H9 (cell line): ENCODE data around the gene P4HB. TPM values are rescaled to one million over a fixed set of nuclear protein-coding genes. Genes with fewer than 3 reads are reported as not detected.

Experiments used
- DNase-seq: peaks from one replicate; pipeline ENCODE4 v3.0.0-alpha.2; 2017
- H2AFZ ChIP-seq: one replicate; pipeline ENCODE4 v1.6.1; 2013; ENCODE audit warnings: mild to moderate bottlenecking, low read length, control low read depth, moderate library complexity
- H2AK5ac ChIP-seq: 2 replicates; pipeline ENCODE4 v1.6.1; 2013; ENCODE audit warnings: low read length, control low read depth, mixed read lengths; ENCODE audit not compliant: insufficient read length
- H2BK120ac ChIP-seq: one replicate; pipeline ENCODE4 v1.6.1; 2013; ENCODE audit warnings: low read depth, mild to moderate bottlenecking, low read length, control low read depth, inconsistent platforms; ENCODE audit not compliant: poor library complexity, severe bottlenecking
- H2BK12ac ChIP-seq: 2 replicates; pipeline ENCODE4 v1.6.1; 2013; ENCODE audit warnings: low read length, control low read depth, mixed read lengths, low read depth; ENCODE audit not compliant: insufficient read length
- H2BK15ac ChIP-seq: 2 replicates; pipeline ENCODE4 v1.6.1; 2013; ENCODE audit warnings: low read depth, low read length, control low read depth
- H2BK20ac ChIP-seq: one replicate; pipeline ENCODE4 v1.6.1; 2013; ENCODE audit warnings: low read depth, mild to moderate bottlenecking, low read length, control low read depth, inconsistent platforms; ENCODE audit not compliant: poor library complexity, severe bottlenecking
- H2BK5ac ChIP-seq: 2 replicates; pipeline ENCODE4 v1.6.1; 2013; ENCODE audit warnings: low read length, control low read depth, mixed read lengths; ENCODE audit not compliant: insufficient read length
- H3K14ac ChIP-seq: 2 replicates; pipeline ENCODE4 v1.6.1; 2013; ENCODE audit warnings: low read length, control low read depth; ENCODE audit not compliant: insufficient read depth
- H3K18ac ChIP-seq: 2 replicates; pipeline ENCODE4 v1.6.1; 2013; ENCODE audit warnings: low read depth, mild to moderate bottlenecking, mixed read lengths, low read length, control low read depth; ENCODE audit not compliant: insufficient read length
- H3K23ac ChIP-seq: 2 replicates; pipeline ENCODE4 v1.6.1; 2013; ENCODE audit warnings: low read length, control low read depth, mixed read lengths, low read depth; ENCODE audit not compliant: insufficient read length
- H3K23me2 ChIP-seq: 2 replicates; pipeline ENCODE4 v1.6.1; 2013; ENCODE audit warnings: low read depth, mild to moderate bottlenecking, mixed read lengths, low read length, control low read depth; ENCODE audit not compliant: insufficient read length, poor library complexity, severe bottlenecking
- H3K27ac ChIP-seq: 2 replicates; pipeline ENCODE4 v1.5.1; 2013; ENCODE audit warnings: low read length, control low read depth, mixed read lengths, low read depth; ENCODE audit not compliant: insufficient read length
- H3K27me3 ChIP-seq: 2 replicates; pipeline ENCODE4 v1.6.1; 2013; ENCODE audit warnings: low read length, control low read depth, inconsistent platforms; ENCODE audit not compliant: insufficient read depth
- H3K4ac ChIP-seq: 2 replicates; pipeline ENCODE4 v1.6.1; 2013; ENCODE audit warnings: low read depth, mild to moderate bottlenecking, control low read depth, inconsistent platforms, low read length, moderate library complexity
- H3K4me1 ChIP-seq: 2 replicates; pipeline ENCODE4 v1.6.1; 2013; ENCODE audit warnings: low read length, control low read depth, inconsistent platforms; ENCODE audit not compliant: insufficient read depth
- H3K4me2 ChIP-seq: 2 replicates; pipeline ENCODE4 v1.6.1; 2013; ENCODE audit warnings: low read length, control low read depth, mixed read lengths; ENCODE audit not compliant: insufficient read length, insufficient read depth
- H3K56ac ChIP-seq: 2 replicates; pipeline ENCODE4 v1.6.1; 2013; ENCODE audit warnings: low read depth, mild to moderate bottlenecking, mixed read lengths, low read length, control low read depth; ENCODE audit not compliant: insufficient read length
- H3K79me1 ChIP-seq: 2 replicates; pipeline ENCODE4 v1.6.1; 2013; ENCODE audit warnings: low read depth, mild to moderate bottlenecking, moderate library complexity, low read length, control low read depth, inconsistent platforms; ENCODE audit not compliant: insufficient read depth, poor library complexity, severe bottlenecking
- H3K79me2 ChIP-seq: 2 replicates; pipeline ENCODE4 v1.6.1; 2013; ENCODE audit warnings: low read length, control low read depth, inconsistent platforms; ENCODE audit not compliant: insufficient read depth
- H3K9ac ChIP-seq: 2 replicates; pipeline ENCODE4 v1.6.1; 2013; ENCODE audit warnings: low read length, control low read depth, mixed read lengths; ENCODE audit not compliant: insufficient read length; ENCODE audit errors: extremely low read depth
- H3K9me3 ChIP-seq: one replicate; pipeline ENCODE4 v1.6.1; 2013; ENCODE audit warnings: low read depth, low read length, inconsistent platforms; ENCODE audit not compliant: control insufficient read depth
- H3T11ph ChIP-seq: one replicate; pipeline ENCODE4 v1.6.1; 2013; ENCODE audit warnings: mild to moderate bottlenecking, low read length, control low read depth, inconsistent platforms
- H4K20me1 ChIP-seq: one replicate; pipeline ENCODE4 v1.6.1; 2013; ENCODE audit not compliant: control insufficient read depth, insufficient read length, insufficient read depth
- H4K5ac ChIP-seq: 2 replicates; pipeline ENCODE4 v1.6.1; 2013; ENCODE audit warnings: low read depth, mild to moderate bottlenecking, mixed read lengths, low read length, control low read depth; ENCODE audit not compliant: insufficient read length
- H4K8ac ChIP-seq: replicated peaks from 2 replicates; pipeline ENCODE4 v1.6.1; 2013; ENCODE audit warnings: low read length, control low read depth, mixed read lengths, low read depth; ENCODE audit not compliant: insufficient read length
- H4K91ac ChIP-seq: 2 replicates; pipeline ENCODE4 v1.6.1; 2013; ENCODE audit warnings: low read depth, mild to moderate bottlenecking, moderate library complexity, mixed read lengths, low read length, control low read depth; ENCODE audit not compliant: insufficient read length
- H3K27ac Mint-ChIP-seq, 3 experiments: 2 replicates in 2 of 3; 3 replicates in 1 of 3; pipeline ENCODE4 v1.8.0; 2020 to 2021; ENCODE audit warnings: mixed read lengths in 3 of 3, mild to moderate bottlenecking in 1 of 3, moderate library complexity in 1 of 3
- H3K27me3 Mint-ChIP-seq: 2 replicates; pipeline ENCODE4 v1.8.0; 2021; ENCODE audit warnings: low read depth, mild to moderate bottlenecking, moderate library complexity, mixed read lengths
- H3K36me3 Mint-ChIP-seq, 3 experiments: 2 replicates in 2 of 3; 3 replicates in 1 of 3; pipeline ENCODE4 v1.8.0; 2020 to 2021; ENCODE audit warnings: low read depth in 3 of 3, mixed read lengths in 3 of 3; ENCODE audit not compliant: insufficient read depth in 1 of 3
- H3K4me1 Mint-ChIP-seq, 2 experiments: 2 replicates each; pipeline ENCODE4 v1.8.0; 2020; ENCODE audit warnings: mixed read lengths in 2 of 2
- H3K4me3 Mint-ChIP-seq, 2 experiments: 2 replicates in 1 of 2; 3 replicates in 1 of 2; pipeline ENCODE4 v1.8.0; 2020 to 2021; ENCODE audit warnings: mild to moderate bottlenecking in 2 of 2, mixed read lengths in 2 of 2, moderate library complexity in 1 of 2
- H3K9me3 Mint-ChIP-seq, 2 experiments: 2 replicates in 1 of 2; 3 replicates in 1 of 2; pipeline ENCODE4 v1.8.0; 2020; ENCODE audit warnings: mild to moderate bottlenecking in 2 of 2, mixed read lengths in 2 of 2, moderate library complexity in 1 of 2
- WGBS: extraction: QIAGEN DNeasy Blood & Tissue Kit; methylation state at CpG from one replicate; pipeline ENCODE4 v1.1.7; 2013; ENCODE audit warnings: missing lambda C conversion rate, low lambda C conversion rate, mixed read lengths; ENCODE audit not compliant: insufficient read length; ENCODE audit errors: extremely low coverage; 5-methylcytosine and 5-hydroxymethylcytosine counted together
- total RNA-seq: library from RNA; stranded (reverse); gene quantifications from 2 replicates; pipeline ENCODE4 v1.2.1, GENCODE V29; 2021
- TF ChIP-seq, protein P1 (sequence below): fragments of 200-600 bp; sonication (generic); conservative IDR thresholded peaks from 3 replicates; pipeline ENCODE4 v1.8.0; 2021; ENCODE audit warnings: antibody characterized with exemption, mild to moderate bottlenecking

P4HB gene
- total RNA-seq, 1 experiment from 2014 or later, result 366 TPM

DNA sequence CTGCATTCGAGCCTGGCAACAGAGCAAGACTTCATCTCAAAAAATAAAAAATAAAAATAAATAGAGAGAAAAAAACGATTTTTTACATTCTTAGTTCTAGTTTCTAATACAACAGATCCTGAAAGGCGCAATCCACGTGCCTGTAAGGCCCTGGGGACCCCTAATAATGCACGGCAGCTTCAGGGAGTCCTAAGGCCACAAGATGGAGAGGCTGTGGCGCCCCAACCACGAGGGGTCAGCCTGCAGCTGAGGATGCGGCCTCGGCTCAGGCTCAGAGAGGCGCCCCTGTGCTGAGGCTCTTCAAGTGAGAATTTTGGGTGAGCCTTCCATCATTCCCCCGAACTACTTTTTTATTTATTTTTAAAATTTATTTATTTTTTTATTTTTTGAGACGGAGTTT is 10.9 kb downstream of the P4HB start:
- Mint-ChIP-seq H3K27ac (no peak overlapping the region), H3K4me3 (no peak overlapping the region), H3K4me1 (no peaks in the 10 kb centered on the region), H3K9me3 (no peaks in the 10 kb centered on the region), H3K36me3 (peaks cover 35 to 70% (median 64%) of the 10 kb centered on the region in 3 experiments; a peak in 6 of 7 replicates), H3K27me3 (no peaks in the 10 kb centered on the region; the same call in 1 of the 2 replicates)
- no peak overlapping the region for H2BK20ac ChIP-seq
- no peak overlapping the region for H3K14ac ChIP-seq
- H3K4me2 ChIP-seq, result no peak overlapping the region
- DNase-seq, result no peak
- no peak overlapping the region for H4K91ac ChIP-seq
- no peaks in the 10 kb centered on the region for H3K27me3 ChIP-seq
- no peak overlapping the region for H3T11ph ChIP-seq
- no peaks in the 10 kb centered on the region for H3K4me1 ChIP-seq
- H2BK12ac ChIP-seq, result no peak overlapping the region
- H3K79me2 ChIP-seq, result no peaks in the 10 kb centered on the region
- H2AK5ac ChIP-seq, result no peak overlapping the region
- no peaks in the 10 kb centered on the region for H3K23me2 ChIP-seq
- no peak overlapping the region for H3K18ac ChIP-seq
- H4K8ac ChIP-seq, result no peak overlapping the region
- H3K9me3 ChIP-seq, result no peaks in the 10 kb centered on the region
- no peak overlapping the region for H3K56ac ChIP-seq
- H3K79me1 ChIP-seq, result no peaks in the 10 kb centered on the region
- H3K9ac ChIP-seq, result no peak overlapping the region
- no CpG with 5 or more reads among the region's 12 CpGs for WGBS
- H3K4ac ChIP-seq, result no peak overlapping the region
- TF ChIP-seq, protein P1, sequence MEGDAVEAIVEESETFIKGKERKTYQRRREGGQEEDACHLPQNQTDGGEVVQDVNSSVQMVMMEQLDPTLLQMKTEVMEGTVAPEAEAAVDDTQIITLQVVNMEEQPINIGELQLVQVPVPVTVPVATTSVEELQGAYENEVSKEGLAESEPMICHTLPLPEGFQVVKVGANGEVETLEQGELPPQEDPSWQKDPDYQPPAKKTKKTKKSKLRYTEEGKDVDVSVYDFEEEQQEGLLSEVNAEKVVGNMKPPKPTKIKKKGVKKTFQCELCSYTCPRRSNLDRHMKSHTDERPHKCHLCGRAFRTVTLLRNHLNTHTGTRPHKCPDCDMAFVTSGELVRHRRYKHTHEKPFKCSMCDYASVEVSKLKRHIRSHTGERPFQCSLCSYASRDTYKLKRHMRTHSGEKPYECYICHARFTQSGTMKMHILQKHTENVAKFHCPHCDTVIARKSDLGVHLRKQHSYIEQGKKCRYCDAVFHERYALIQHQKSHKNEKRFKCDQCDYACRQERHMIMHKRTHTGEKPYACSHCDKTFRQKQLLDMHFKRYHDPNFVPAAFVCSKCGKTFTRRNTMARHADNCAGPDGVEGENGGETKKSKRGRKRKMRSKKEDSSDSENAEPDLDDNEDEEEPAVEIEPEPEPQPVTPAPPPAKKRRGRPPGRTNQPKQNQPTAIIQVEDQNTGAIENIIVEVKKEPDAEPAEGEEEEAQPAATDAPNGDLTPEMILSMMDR, result no peak
- H3K27ac ChIP-seq, result no peak overlapping the region
- H2AFZ ChIP-seq, result no peak overlapping the region
- H4K20me1 ChIP-seq, result peaks cover 2% of the 10 kb centered on the region
- no peak overlapping the region for H2BK120ac ChIP-seq
- no peak overlapping the region for H3K23ac ChIP-seq
- no peak overlapping the region for H2BK15ac ChIP-seq
- H4K5ac ChIP-seq, result no peak overlapping the region
- H2BK5ac ChIP-seq, result no peak overlapping the region
